Stimulated activated CD4-positive, alpha-beta T cell treated with anti-CD3 and anti-CD28 coated beads, Interleukin-4, amount 100 ng/mL, for 24 hours (primary cell): Measurements from ENCODE around the gene UBE2G2.

Source experiments
- DNase-seq: peaks from one replicate; pipeline ENCODE4 v3.0.0-alpha.2; 2020

UBE2G2 gene

GRCh38 chr21:44723177-44724131 is 78.2 kb downstream of the UBE2G2 start:
- no peak for DNase-seq

GRCh38 chr21:44722731-44723130 is 78.9 kb downstream of the UBE2G2 start:
- DNase-seq, result no peak

- DNase-seq, result no peak
Measured at GRCh38 chr21:44720170-44720569, 81.5 kb downstream of the UBE2G2 start.
